ENCODE data around the gene TAB2.
A peak's percentile ranks its signal among the peaks of the same experiment; 100 is the strongest.

TAB2 gene

DNA sequence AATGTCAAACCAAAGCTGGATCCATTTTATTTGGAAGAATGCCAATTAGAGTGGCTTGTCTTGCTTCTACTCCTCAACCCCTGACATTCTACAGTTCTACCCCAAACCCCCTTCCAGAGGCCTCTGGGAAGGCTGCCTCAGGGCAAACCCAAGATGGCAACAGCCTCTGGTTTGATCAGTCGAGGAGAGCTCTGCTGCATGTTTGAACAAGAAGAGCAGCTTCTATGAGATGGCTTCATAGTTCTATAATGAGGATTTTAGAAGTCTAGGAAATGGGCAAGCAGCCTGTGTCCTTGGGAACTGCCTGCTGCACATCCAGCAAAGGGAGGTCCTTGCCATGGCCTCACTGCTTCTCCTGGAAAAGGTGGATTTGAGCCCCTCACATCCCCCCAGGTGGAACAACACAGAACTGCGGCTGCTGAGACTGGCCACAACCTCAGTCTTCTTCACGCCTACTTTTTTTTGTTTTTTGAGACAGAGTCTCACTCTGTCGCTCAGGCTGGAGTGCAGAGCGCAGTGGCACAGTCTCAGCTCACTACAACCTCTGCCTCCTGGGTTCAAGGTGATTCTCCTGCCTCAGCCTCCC lies 129.4 kb downstream of the TAB2 start:
- POLR2A ChIA-PET: no interaction called here
- peak; percentile 46 for DNase-seq (ENCODE audit: extremely low spot score)
- TF ChIP-seq SP1 (IDR thresholded peaks at IDR 0.05) (no peak), L3MBTL2 (conservative IDR thresholded peaks at IDR 0.05) (no peak), ELF4 (IDR thresholded peaks at IDR 0.05) (no peak), BHLHE40 (IDR thresholded peaks at IDR 0.05; ENCODE audit: borderline replicate concordance) (no peak), ARNT (IDR thresholded peaks at IDR 0.05) (no peak), NFRKB (IDR thresholded peaks at IDR 0.05) (no peak), HDGF (IDR thresholded peaks at IDR 0.05; ENCODE audit: borderline replicate concordance) (no peak), TARDBP (IDR thresholded peaks at IDR 0.05) (no peak), ZNF384 (IDR thresholded peaks at IDR 0.05) (no peak), LEF1 (IDR thresholded peaks at IDR 0.05; ENCODE audit: borderline replicate concordance) (no peak), FOXA1 (IDR thresholded peaks at IDR 0.05) (no peak), FOXM1 (IDR thresholded peaks at IDR 0.05; ENCODE audit: borderline replicate concordance) (no peak), CTBP1 (IDR thresholded peaks at IDR 0.05; ENCODE audit: borderline replicate concordance) (no peak)
- TF ChIP-seq, protein P1, sequence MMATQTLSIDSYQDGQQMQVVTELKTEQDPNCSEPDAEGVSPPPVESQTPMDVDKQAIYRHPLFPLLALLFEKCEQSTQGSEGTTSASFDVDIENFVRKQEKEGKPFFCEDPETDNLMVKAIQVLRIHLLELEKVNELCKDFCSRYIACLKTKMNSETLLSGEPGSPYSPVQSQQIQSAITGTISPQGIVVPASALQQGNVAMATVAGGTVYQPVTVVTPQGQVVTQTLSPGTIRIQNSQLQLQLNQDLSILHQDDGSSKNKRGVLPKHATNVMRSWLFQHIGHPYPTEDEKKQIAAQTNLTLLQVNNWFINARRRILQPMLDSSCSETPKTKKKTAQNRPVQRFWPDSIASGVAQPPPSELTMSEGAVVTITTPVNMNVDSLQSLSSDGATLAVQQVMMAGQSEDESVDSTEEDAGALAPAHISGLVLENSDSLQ (IDR thresholded peaks at IDR 0.05): no peak
- CTCF ChIA-PET: interaction anchor here (0.6 kb wide), 2 partner anchors 10 to 81 kb away, joined by 3 read pairs; no protein-coding TSS in a partner anchor

GRCh38 chr6:149448821-149449453 lies 131.4 kb downstream of the TAB2 start:
- no peak for DNase-seq (ENCODE audit: extremely low spot score)
- ChIA-PET CTCF (interaction anchor here (0.8 kb wide), 1 partner anchor 8 kb away, joined by 4 read pairs; no protein-coding TSS in a partner anchor), POLR2A (no interaction called here)
- TF ChIP-seq ZNF384 (IDR thresholded peaks at IDR 0.05): no peak

GRCh38 chr6:149449831-149450678 lies 132.5 kb downstream of the TAB2 start:
- DNase-seq (ENCODE audit: extremely low spot score): no peak
- ChIA-PET POLR2A (no interaction called here), CTCF (no interaction called here)
- no peak for TF ChIP-seq LEF1 (IDR thresholded peaks at IDR 0.05; ENCODE audit: borderline replicate concordance)
- no peak for TF ChIP-seq HDGF (IDR thresholded peaks at IDR 0.05; ENCODE audit: borderline replicate concordance)
- TF ChIP-seq NFRKB (IDR thresholded peaks at IDR 0.05): no peak
- no peak for TF ChIP-seq ZNF384 (IDR thresholded peaks at IDR 0.05)
- no peak for TF ChIP-seq SP1 (IDR thresholded peaks at IDR 0.05)
- no peak for TF ChIP-seq ELF4 (IDR thresholded peaks at IDR 0.05)
- no peak for TF ChIP-seq CTBP1 (IDR thresholded peaks at IDR 0.05; ENCODE audit: borderline replicate concordance)
- TF ChIP-seq L3MBTL2 (conservative IDR thresholded peaks at IDR 0.05): no peak
- TF ChIP-seq BHLHE40 (IDR thresholded peaks at IDR 0.05; ENCODE audit: borderline replicate concordance): no peak
- TF ChIP-seq FOXA1 (IDR thresholded peaks at IDR 0.05): no peak
- no peak for TF ChIP-seq SUZ12 (IDR thresholded peaks at IDR 0.05)
- TF ChIP-seq, protein P1 (IDR thresholded peaks at IDR 0.05): no peak
- no peak for TF ChIP-seq TARDBP (IDR thresholded peaks at IDR 0.05)
- no peak for TF ChIP-seq FOXK2 (IDR thresholded peaks at IDR 0.05)
- TF ChIP-seq ARNT (IDR thresholded peaks at IDR 0.05): no peak
- no peak for TF ChIP-seq FOXM1 (IDR thresholded peaks at IDR 0.05; ENCODE audit: borderline replicate concordance)

DNA sequence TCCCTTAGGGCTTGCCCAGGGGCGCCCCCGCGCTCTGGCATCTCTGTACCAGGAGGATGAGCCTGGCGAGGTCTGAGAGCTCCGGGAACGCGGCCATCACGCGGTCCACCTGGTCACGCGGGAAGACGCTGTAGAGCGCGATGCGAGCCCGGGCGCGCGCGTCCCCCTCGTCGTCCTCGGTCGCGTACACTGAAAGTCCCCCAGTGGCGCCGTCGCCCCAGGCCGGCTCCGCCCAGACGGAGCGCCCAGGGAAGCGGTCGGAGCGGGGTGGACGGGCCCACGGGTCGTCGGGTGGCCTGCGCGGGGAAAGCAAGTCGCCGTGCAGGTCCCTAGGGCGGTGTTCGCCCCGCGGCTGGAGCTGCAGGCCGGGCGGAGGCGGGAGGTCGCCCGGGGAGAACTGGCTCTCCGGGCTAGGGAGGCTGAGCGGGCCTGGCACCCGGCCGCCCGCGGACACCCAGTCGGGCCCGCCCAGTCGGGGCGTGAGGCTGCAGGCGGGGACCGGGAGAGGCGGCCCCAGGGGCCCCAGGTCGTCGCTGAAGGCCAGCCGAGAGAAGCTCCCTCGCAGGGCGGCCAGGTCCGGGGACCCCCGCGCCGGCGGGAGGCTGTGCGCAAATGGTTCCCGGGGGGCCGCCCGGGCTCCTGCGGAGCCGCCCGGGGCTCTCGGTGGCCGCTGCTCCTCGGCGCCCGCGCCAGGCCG lies 133.3 kb downstream of the TAB2 start:
- CTCF ChIA-PET: no interaction called here
- TF ChIP-seq ARNT (IDR thresholded peaks at IDR 0.05) (no peak), ELF4 (IDR thresholded peaks at IDR 0.05) (no peak), FOXA1 (IDR thresholded peaks at IDR 0.05) (no peak), FOXK2 (IDR thresholded peaks at IDR 0.05) (no peak), FOXM1 (IDR thresholded peaks at IDR 0.05; ENCODE audit: borderline replicate concordance) (no peak), TARDBP (IDR thresholded peaks at IDR 0.05) (no peak), NFRKB (IDR thresholded peaks at IDR 0.05) (no peak), SP1 (IDR thresholded peaks at IDR 0.05) (no peak), CTBP1 (IDR thresholded peaks at IDR 0.05; ENCODE audit: borderline replicate concordance) (no peak), ZNF384 (IDR thresholded peaks at IDR 0.05) (no peak), HDGF (IDR thresholded peaks at IDR 0.05; ENCODE audit: borderline replicate concordance) (no peak), SUZ12 (IDR thresholded peaks at IDR 0.05) (no peak), LEF1 (IDR thresholded peaks at IDR 0.05; ENCODE audit: borderline replicate concordance) (no peak), BHLHE40 (IDR thresholded peaks at IDR 0.05; ENCODE audit: borderline replicate concordance) (no peak), L3MBTL2 (conservative IDR thresholded peaks at IDR 0.05) (no peak)
- TF ChIP-seq, protein P1 (IDR thresholded peaks at IDR 0.05): no peak
- DNase-seq (ENCODE audit: extremely low spot score): no peak
- POLR2A ChIA-PET: no interaction called here

GRCh38 chr6:149451376-149452036 lies 134.0 kb downstream of the TAB2 start:
- ChIA-PET CTCF (no interaction called here), POLR2A (no interaction called here)
- no peak for DNase-seq (ENCODE audit: extremely low spot score)
- no peak for TF ChIP-seq TARDBP (IDR thresholded peaks at IDR 0.05)
- TF ChIP-seq ELF4 (IDR thresholded peaks at IDR 0.05): no peak
- TF ChIP-seq LEF1 (IDR thresholded peaks at IDR 0.05; ENCODE audit: borderline replicate concordance): no peak
- TF ChIP-seq HDGF (IDR thresholded peaks at IDR 0.05; ENCODE audit: borderline replicate concordance): no peak
- TF ChIP-seq ZNF384 (IDR thresholded peaks at IDR 0.05): no peak
- TF ChIP-seq BHLHE40 (IDR thresholded peaks at IDR 0.05; ENCODE audit: borderline replicate concordance): no peak
- TF ChIP-seq L3MBTL2 (conservative IDR thresholded peaks at IDR 0.05): no peak
- no peak for TF ChIP-seq FOXA1 (IDR thresholded peaks at IDR 0.05)
- no peak for TF ChIP-seq FOXM1 (IDR thresholded peaks at IDR 0.05; ENCODE audit: borderline replicate concordance)
- TF ChIP-seq SP1 (IDR thresholded peaks at IDR 0.05): no peak
- no peak for TF ChIP-seq ARNT (IDR thresholded peaks at IDR 0.05)
- no peak for TF ChIP-seq SUZ12 (IDR thresholded peaks at IDR 0.05)
- no peak for TF ChIP-seq FOXK2 (IDR thresholded peaks at IDR 0.05)
